GM12801 (cell line): ENCODE measurements around the gene DCLK1.

ENCODE experiments used
- CTCF ChIP-seq: IDR thresholded peaks from one replicate; pipeline ENCODE4 v1.5.1; 2011; ENCODE audit warnings: control low read depth; ENCODE audit not compliant: insufficient read length; ENCODE audit errors: extremely low read depth

The DCLK1 gene

DNA sequence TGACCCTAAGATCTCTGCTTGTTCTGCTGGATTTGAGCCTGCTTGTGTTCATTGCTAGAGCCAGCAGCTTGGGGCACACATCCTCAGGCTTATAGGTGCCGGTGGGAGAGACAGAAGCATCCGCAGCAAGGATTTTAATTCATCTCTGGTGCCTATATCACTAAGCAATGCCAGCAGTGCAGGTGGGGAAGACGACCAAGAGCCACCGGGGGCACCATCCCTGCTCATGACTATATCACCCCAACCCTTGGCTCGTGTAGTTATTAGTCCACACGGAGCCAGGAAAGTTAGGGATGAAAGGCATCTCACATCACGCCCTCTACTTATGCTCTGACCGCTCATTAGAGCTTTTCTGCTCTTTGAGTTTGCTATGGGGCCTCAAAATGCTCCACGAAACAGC is 298.2 kb downstream of the DCLK1 start:
- no peak for TF ChIP-seq CTCF

- no peak for TF ChIP-seq CTCF
These were observed 298.6 kb downstream of the DCLK1 start for GRCh38 chr13:35832551-35832950.

DNA sequence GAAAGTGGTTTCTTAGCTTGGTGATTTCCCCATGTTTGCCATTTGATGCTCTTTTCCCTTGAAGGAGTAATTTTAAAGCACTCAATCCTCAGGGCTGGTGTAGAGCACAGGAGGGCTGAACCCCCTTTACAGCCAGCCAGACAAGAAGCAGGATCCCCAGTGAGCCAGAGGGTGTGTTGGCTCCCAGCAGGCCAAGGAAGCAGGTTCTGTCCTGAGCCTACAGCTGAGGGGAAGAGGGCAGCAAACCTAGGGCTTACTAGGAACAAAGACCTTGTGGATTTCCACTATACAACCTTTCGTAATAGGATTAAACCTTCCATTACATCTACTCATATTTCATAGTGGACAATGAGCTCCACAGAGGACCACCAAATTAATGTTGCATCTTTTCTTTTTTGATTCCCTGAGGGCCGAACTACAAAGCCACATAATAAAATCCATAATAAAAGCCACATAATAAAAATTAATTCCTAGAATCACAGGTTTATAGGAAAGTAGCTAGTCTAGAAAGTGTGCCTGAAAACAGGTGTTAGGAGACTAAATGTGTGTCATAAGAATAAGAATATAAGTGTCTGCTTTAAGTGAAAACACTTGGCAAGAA is 300.2 kb downstream of the DCLK1 start:
- TF ChIP-seq CTCF, result no peak

DNA sequence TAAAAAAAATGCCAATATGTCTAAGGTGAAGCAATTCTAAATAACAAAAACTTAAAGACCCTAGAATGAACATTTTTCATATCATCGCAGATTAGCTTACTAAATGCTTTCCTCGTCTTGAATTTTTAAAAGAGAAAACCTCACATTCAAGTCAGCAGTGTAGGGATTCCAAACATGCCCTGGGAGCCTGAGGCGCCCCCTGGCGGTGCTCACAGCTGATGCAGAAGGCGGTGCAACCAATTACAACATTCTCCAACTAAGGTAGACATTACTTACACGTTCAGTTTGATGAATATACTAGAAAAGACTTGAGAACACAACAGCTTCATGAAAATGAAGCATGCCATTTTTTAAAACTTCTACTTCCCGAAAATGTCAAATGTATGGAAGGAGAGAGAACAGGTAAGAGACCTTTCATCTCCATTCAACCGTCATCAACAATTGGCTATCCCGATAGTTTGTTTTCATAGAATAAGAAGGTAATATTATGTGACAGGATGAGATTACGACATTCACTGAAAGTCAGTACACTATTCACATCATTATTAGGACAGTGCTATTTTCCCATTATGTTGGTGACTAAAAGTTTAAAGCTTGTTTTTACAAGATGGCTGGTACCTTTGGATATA is 304.4 kb downstream of the DCLK1 start:
- no peak for TF ChIP-seq CTCF

DNA sequence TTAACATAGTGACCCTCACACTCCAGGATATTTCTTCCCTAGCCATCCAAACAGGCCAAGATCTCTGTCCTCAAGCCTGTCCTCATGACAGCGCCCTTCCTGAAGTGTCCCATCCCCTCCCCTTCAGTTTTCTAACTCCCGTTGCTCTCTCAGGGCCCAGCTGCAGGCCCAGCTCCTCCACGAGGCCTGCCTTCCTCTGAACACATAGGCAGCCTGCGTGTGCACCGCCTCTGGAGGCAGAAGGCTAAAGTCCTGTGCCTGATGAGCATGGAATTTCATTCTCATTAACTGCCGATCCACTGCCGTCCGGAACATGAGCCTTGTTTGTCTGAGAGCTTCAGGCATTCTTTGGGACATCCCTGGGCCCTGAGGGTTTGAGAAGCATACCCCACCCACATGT is 306.4 kb downstream of the DCLK1 start:
- TF ChIP-seq CTCF, result no peak

- TF ChIP-seq CTCF, result no peak
These were observed 306.8 kb downstream of the DCLK1 start for GRCh38 chr13:35824395-35824794.

DNA sequence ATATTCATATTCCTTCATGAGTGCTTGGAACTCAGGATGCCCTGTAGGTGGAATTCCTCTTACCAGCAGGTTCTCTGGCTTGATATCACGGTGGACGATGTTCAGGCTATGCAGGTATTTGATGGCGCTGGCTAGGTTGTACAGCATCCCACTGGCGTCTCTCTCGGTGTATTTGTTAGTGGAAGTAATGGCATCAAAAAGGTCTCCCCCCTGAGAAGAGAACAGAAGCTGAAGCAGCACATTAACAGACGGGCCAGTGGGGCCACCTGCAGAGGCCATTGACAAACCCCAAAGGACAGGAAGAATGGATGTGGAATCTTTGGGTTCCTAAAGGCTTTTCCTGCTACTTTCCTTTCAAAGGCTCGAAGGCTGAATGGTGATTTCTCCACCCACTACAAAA is 308.5 kb downstream of the DCLK1 start:
- no peak for TF ChIP-seq CTCF
